ENCODE results near the gene GAL3ST2. TPM values are rescaled to one million over a fixed set of nuclear protein-coding genes. Genes with fewer than 3 reads are reported as not detected.
"Not testable (repeated sequence)": the region's sequence is repeated elsewhere in the genome, so short reads cannot be mapped to it uniquely, and the experiment has no call there.

Gene GAL3ST2
- total RNA-seq, 1 experiment from 2014 or later = 6.8 TPM

- Histone ChIP-seq H3K27me3 (replicated peaks; ENCODE audit: control insufficient read depth, insufficient read depth, low read length) (no peaks in the 10 kb centered on the region), H3K4me1 (no peaks in the 10 kb centered on the region), H3K4me3 (ENCODE audit: low read depth, low read length) (no peak overlapping the region), H3K36me3 (ENCODE audit: control insufficient read depth, insufficient read depth, low read length) (no peaks in the 10 kb centered on the region), H3K9me3 (no peaks in the 10 kb centered on the region)
- no peaks in the 10 kb centered on the region for H3K9me3 Mint-ChIP-seq (ENCODE audit: unreplicated experiment)
- no TSS peak for BruUV-seq (replicated peaks)
- TF ChIP-seq, protein P1, sequence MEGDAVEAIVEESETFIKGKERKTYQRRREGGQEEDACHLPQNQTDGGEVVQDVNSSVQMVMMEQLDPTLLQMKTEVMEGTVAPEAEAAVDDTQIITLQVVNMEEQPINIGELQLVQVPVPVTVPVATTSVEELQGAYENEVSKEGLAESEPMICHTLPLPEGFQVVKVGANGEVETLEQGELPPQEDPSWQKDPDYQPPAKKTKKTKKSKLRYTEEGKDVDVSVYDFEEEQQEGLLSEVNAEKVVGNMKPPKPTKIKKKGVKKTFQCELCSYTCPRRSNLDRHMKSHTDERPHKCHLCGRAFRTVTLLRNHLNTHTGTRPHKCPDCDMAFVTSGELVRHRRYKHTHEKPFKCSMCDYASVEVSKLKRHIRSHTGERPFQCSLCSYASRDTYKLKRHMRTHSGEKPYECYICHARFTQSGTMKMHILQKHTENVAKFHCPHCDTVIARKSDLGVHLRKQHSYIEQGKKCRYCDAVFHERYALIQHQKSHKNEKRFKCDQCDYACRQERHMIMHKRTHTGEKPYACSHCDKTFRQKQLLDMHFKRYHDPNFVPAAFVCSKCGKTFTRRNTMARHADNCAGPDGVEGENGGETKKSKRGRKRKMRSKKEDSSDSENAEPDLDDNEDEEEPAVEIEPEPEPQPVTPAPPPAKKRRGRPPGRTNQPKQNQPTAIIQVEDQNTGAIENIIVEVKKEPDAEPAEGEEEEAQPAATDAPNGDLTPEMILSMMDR (IDR thresholded peaks at IDR 0.05; ENCODE audit: insufficient read depth in 1 of 2, low read depth in 1 of 2, low read length in 1 of 2, severe bottlenecking in 1 of 2, unreplicated experiment in 1 of 2) = no peak
- POLR2A ChIA-PET = interaction anchor here (0.7 kb wide), 1 partner anchor 53 kb away, joined by 3 read pairs; no protein-coding TSS in a partner anchor
- CTCF ChIA-PET = no interaction called here
- intact Hi-C loops (cut with micrococcal nuclease; ENCODE audit: unreplicated experiment) = no loop called here
- no peaks in the 10 kb centered on the region for H3K4me1 Mint-ChIP-seq (ENCODE audit: low read depth, unreplicated experiment)
- no peaks in the 10 kb centered on the region for H3K27me3 Mint-ChIP-seq (ENCODE audit: insufficient read depth, unreplicated experiment)
- H3K36me3 Mint-ChIP-seq (ENCODE audit: insufficient read depth, unreplicated experiment) = peaks cover 5% of the 10 kb centered on the region
- no peak overlapping the region for H3K4me3 Mint-ChIP-seq (ENCODE audit: unreplicated experiment)
- no peak for DNase-seq
- no peak overlapping the region for H3K27ac Mint-ChIP-seq (ENCODE audit: unreplicated experiment)
Measured at GRCh38 chr2:241815477-241816430, 39.1 kb downstream of the GAL3ST2 start.

GRCh38 chr2:241816431-241817121, 40.0 kb downstream of the GAL3ST2 start:
- Histone ChIP-seq H3K9me3 (no peaks in the 10 kb centered on the region), H3K4me3 (ENCODE audit: low read depth, low read length) (no peak overlapping the region), H3K36me3 (ENCODE audit: control insufficient read depth, insufficient read depth, low read length) (no peaks in the 10 kb centered on the region), H3K27me3 (replicated peaks; ENCODE audit: control insufficient read depth, insufficient read depth, low read length) (no peaks in the 10 kb centered on the region), H3K4me1 (no peaks in the 10 kb centered on the region)
- Mint-ChIP-seq H3K4me1 (ENCODE audit: low read depth, unreplicated experiment) (no peaks in the 10 kb centered on the region), H3K9me3 (ENCODE audit: unreplicated experiment) (no peaks in the 10 kb centered on the region), H3K27ac (ENCODE audit: unreplicated experiment) (no peak overlapping the region), H3K36me3 (ENCODE audit: insufficient read depth, unreplicated experiment) (peaks cover 5% of the 10 kb centered on the region), H3K4me3 (ENCODE audit: unreplicated experiment) (no peak overlapping the region), H3K27me3 (ENCODE audit: insufficient read depth, unreplicated experiment) (no peaks in the 10 kb centered on the region)
- TF ChIP-seq, protein P1 (IDR thresholded peaks at IDR 0.05; ENCODE audit: insufficient read depth in 1 of 2, low read depth in 1 of 2, low read length in 1 of 2, severe bottlenecking in 1 of 2, unreplicated experiment in 1 of 2) = no peak
- CTCF ChIA-PET = no interaction called here
- BruUV-seq (replicated peaks) = no TSS peak
- POLR2A ChIA-PET = no interaction called here
- DNase-seq = no peak
- intact Hi-C loops (cut with micrococcal nuclease; ENCODE audit: unreplicated experiment) = no loop called here

GRCh38 chr2:241817126-241817820, 40.7 kb downstream of the GAL3ST2 start:
- no peaks in the 10 kb centered on the region for H3K4me1 Mint-ChIP-seq (ENCODE audit: low read depth, unreplicated experiment)
- TF ChIP-seq, protein P1 (IDR thresholded peaks at IDR 0.05; ENCODE audit: insufficient read depth in 1 of 2, low read depth in 1 of 2, low read length in 1 of 2, severe bottlenecking in 1 of 2, unreplicated experiment in 1 of 2) = no peak
- no peak overlapping the region for H3K27ac Mint-ChIP-seq (ENCODE audit: unreplicated experiment)
- CTCF ChIA-PET = no interaction called here
- H3K4me3 Mint-ChIP-seq (ENCODE audit: unreplicated experiment) = no peak overlapping the region
- Histone ChIP-seq H3K9me3 (no peaks in the 10 kb centered on the region), H3K4me3 (ENCODE audit: low read depth, low read length) (no peak overlapping the region), H3K27me3 (replicated peaks; ENCODE audit: control insufficient read depth, insufficient read depth, low read length) (no peaks in the 10 kb centered on the region), H3K4me1 (no peaks in the 10 kb centered on the region), H3K36me3 (ENCODE audit: control insufficient read depth, insufficient read depth, low read length) (no peaks in the 10 kb centered on the region)
- no TSS peak for BruUV-seq (replicated peaks)
- no peaks in the 10 kb centered on the region for H3K27me3 Mint-ChIP-seq (ENCODE audit: insufficient read depth, unreplicated experiment)
- peaks cover 6% of the 10 kb centered on the region for H3K36me3 Mint-ChIP-seq (ENCODE audit: insufficient read depth, unreplicated experiment)
- no peak for DNase-seq
- POLR2A ChIA-PET = no interaction called here
- intact Hi-C loops (cut with micrococcal nuclease; ENCODE audit: unreplicated experiment) = no loop called here
- no peaks in the 10 kb centered on the region for H3K9me3 Mint-ChIP-seq (ENCODE audit: unreplicated experiment)

DNA sequence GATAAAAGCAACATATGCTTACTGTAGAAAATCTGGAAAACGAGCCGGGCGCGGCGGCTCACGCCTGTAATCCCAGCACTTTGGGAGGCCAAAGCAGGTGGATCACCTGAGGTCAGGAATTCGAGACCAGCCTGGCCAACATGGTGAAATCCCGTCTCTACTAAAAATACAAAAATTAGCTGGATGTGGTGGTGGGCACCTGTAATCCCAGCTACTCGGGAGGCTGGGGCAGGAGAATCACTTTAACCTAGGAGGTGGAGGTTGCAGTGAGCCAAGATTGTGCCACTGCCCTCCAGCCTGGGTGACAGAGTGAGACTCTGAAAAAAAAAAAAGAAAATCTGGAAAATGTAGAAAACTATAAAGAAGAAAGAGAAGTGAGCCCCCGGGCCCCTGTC, 41.2 kb downstream of the GAL3ST2 start:
- H3K4me3 ChIP-seq (ENCODE audit: low read depth, low read length); H3K27ac Mint-ChIP-seq (ENCODE audit: unreplicated experiment); H3K4me3 Mint-ChIP-seq (ENCODE audit: unreplicated experiment); H3K9me3 Mint-ChIP-seq (ENCODE audit: unreplicated experiment); H3K4me1 ChIP-seq; DNase-seq; H3K9me3 ChIP-seq; H3K27me3 Mint-ChIP-seq (ENCODE audit: insufficient read depth, unreplicated experiment); POLR2A ChIA-PET; CTCF ChIA-PET; H3K4me1 Mint-ChIP-seq (ENCODE audit: low read depth, unreplicated experiment); BruUV-seq (replicated peaks); H3K36me3 ChIP-seq (ENCODE audit: control insufficient read depth, insufficient read depth, low read length); intact Hi-C loops (cut with micrococcal nuclease; ENCODE audit: unreplicated experiment); H3K27me3 ChIP-seq (replicated peaks; ENCODE audit: control insufficient read depth, insufficient read depth, low read length): not testable (repeated sequence)
- peaks cover 11% of the 10 kb centered on the region for H3K36me3 Mint-ChIP-seq (ENCODE audit: insufficient read depth, unreplicated experiment)

Measured in Caco-2 (cell line).